ENCODE measurements around the gene DDAH2.
"Not testable (repeated sequence)": the region's sequence is repeated elsewhere in the genome, so short reads cannot be mapped to it uniquely, and the experiment has no call there.

Gene DDAH2

GRCh38 chr6:31710523-31711219, 18.4 kb downstream of the DDAH2 start:
- DNase-seq, result no peak
- Histone ChIP-seq H3K4me3 (no peak overlapping the region), H3K9me3 (no peaks in the 10 kb centered on the region), H3K27ac (no peak overlapping the region), H3K4me1 (no peaks in the 10 kb centered on the region), H3K36me3 (no peaks in the 10 kb centered on the region), H3K27me3 (peaks cover 0 to 29% of the 10 kb centered on the region in 2 donors)
- no peak for TF ChIP-seq CTCF (IDR thresholded peaks at IDR 0.05)
- intact Hi-C loops (cut with DNase I; ENCODE audit: low total_unique reads), result loop anchor here (5.0 kb wide), 1 partner anchor 573 kb away; the partner anchor contains the start of gene PSORS1C2

GRCh38 chr6:31709157-31709556, 19.9 kb downstream of the DDAH2 start:
- DNase-seq; H3K36me3 ChIP-seq; intact Hi-C loops (cut with DNase I; ENCODE audit: low total_unique reads); H3K27ac ChIP-seq; H3K4me3 ChIP-seq; H3K9me3 ChIP-seq; H3K4me1 ChIP-seq: not testable (repeated sequence)
- H3K27me3 ChIP-seq, result peaks cover 0 to 29% of the 10 kb centered on the region in 2 donors

GRCh38 chr6:31708224-31708623, 20.9 kb downstream of the DDAH2 start:
- intact Hi-C loops (cut with DNase I; ENCODE audit: low total_unique reads), result no loop called here
- no peak for DNase-seq
- Histone ChIP-seq H3K27ac (no peak overlapping the region), H3K4me3 (no peak overlapping the region), H3K9me3 (no peaks in the 10 kb centered on the region), H3K4me1 (peaks cover 5 to 8% (median 6%) of the 10 kb centered on the region in 4 donors), H3K27me3 (peaks cover 0 to 29% of the 10 kb centered on the region in 2 donors), H3K36me3 (no peaks in the 10 kb centered on the region)
- TF ChIP-seq CTCF (IDR thresholded peaks at IDR 0.05), result no peak

- no peaks in the 10 kb centered on the region for H3K36me3 ChIP-seq
- H3K9me3 ChIP-seq, result no peaks in the 10 kb centered on the region
- H3K4me1 ChIP-seq, result peaks cover 5 to 8% (median 6%) of the 10 kb centered on the region in 4 donors
- no peak for DNase-seq
- H3K27me3 ChIP-seq, result peaks cover 0 to 28% of the 10 kb centered on the region in 2 donors
- no peak overlapping the region for H3K4me3 ChIP-seq
- intact Hi-C loops (cut with DNase I; ENCODE audit: low total_unique reads), result no loop called here
- H3K27ac ChIP-seq, result no peak overlapping the region
- TF ChIP-seq CTCF (IDR thresholded peaks at IDR 0.05), result no peak
These were observed 21.4 kb downstream of the DDAH2 start for GRCh38 chr6:31707701-31708100.

- TF ChIP-seq CTCF (IDR thresholded peaks at IDR 0.05), result no peak
- no peak for DNase-seq
- Histone ChIP-seq H3K36me3 (no peaks in the 10 kb centered on the region), H3K27ac (no peak within 1 kb of the TSS), H3K27me3 (peaks cover 0 to 18% of the 10 kb centered on the region in 2 donors), H3K4me1 (peaks cover 6 to 16% (median 13%) of the 10 kb centered on the region in 4 donors), H3K4me3 (no peak within 1 kb of the TSS), H3K9me3 (no peaks in the 10 kb centered on the region)
- intact Hi-C loops (cut with DNase I; ENCODE audit: low total_unique reads), result no loop called here
These were observed 22.5 kb downstream of the DDAH2 start, which contains the start of gene LY6G6F for GRCh38 chr6:31706599-31706998. TSS of gene LY6G6F (plus strand) at chr6:31706866. CDS start at chr6:31706907, 41 bp downstream.

GRCh38 chr6:31705931-31706330, 23.2 kb downstream of the DDAH2 start:
- peaks cover 0 to 13% of the 10 kb centered on the region in 2 donors for H3K27me3 ChIP-seq
- H3K4me3 ChIP-seq, result no peak overlapping the region
- no peaks in the 10 kb centered on the region for H3K9me3 ChIP-seq
- intact Hi-C loops (cut with DNase I; ENCODE audit: low total_unique reads), result no loop called here
- no peaks in the 10 kb centered on the region for H3K36me3 ChIP-seq
- no peak for DNase-seq
- no peak for TF ChIP-seq CTCF (IDR thresholded peaks at IDR 0.05)
- peaks cover 6 to 22% (median 19%) of the 10 kb centered on the region in 4 donors for H3K4me1 ChIP-seq
- no peak overlapping the region for H3K27ac ChIP-seq
